HG03571 (cell line): ENCODE measurements around the gene GLRX5.

ENCODE experiments used
- ATAC-seq: cut with Tn5 transposase; IDR thresholded peaks from one replicate; pipeline ENCODE4 v1.9.1; 2021; ENCODE audit not compliant: unreplicated experiment

Gene GLRX5

DNA sequence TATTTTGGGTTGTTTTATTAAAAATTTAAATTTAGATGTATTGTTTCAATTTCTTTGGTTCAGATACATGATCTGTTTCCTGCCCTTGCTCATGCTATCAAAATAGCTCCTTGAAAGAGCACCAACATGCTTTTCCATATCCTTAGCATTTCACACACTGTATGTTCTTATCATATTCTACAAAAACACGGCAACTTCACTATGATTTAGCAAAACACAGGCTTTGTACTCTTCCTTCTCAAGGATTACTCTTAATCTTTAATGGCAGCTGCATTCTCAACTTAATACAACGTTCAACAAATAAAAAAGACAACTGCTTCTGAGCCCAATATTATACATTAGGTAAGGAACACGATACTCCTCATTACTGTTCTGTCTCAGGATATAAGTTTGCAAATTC is 2.9 kb upstream of the GLRX5 start:
- ATAC-seq = no peak

DNA sequence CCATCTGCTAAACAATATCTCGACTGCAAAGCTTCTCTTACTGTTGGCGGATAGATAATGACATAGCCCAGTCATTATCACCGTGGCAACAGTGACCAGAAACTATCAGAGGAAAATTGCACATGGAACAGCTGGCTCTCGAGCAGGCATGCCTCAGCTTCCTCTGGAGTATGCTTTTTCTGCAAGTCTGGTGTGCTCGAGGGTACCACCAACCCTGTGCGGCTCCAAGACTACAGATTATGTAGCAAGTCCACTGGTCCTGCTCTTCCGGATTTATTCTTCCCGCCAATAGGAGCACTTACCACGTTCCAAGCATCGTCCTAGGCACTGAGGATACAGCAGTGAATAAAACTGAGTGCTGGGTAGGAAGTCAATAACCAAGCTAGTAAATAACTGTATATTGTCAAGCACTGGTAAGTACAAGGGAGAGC is 1.4 kb upstream of the GLRX5 start:
- ATAC-seq = no peak

DNA sequence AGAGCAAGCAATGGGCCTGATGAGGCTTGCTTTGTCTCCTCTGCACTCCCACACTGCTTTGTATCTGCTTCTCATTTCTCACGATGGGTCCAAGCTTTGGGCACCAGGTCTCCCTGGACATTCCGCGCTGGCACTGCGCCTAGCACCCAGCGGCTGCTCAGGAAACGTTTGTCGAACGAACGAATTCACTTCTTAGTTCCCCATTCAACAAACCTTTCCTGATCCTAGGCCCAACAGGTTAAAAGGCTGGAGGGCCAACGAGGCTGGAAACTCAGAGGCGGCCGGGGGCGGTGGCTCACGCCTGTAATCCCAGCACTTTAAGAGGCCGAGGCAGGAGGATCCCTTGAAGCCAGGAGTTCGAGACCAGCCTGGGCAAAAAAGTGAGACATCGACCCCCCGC is 1.0 kb upstream of the GLRX5 start:
- no peak for ATAC-seq

DNA sequence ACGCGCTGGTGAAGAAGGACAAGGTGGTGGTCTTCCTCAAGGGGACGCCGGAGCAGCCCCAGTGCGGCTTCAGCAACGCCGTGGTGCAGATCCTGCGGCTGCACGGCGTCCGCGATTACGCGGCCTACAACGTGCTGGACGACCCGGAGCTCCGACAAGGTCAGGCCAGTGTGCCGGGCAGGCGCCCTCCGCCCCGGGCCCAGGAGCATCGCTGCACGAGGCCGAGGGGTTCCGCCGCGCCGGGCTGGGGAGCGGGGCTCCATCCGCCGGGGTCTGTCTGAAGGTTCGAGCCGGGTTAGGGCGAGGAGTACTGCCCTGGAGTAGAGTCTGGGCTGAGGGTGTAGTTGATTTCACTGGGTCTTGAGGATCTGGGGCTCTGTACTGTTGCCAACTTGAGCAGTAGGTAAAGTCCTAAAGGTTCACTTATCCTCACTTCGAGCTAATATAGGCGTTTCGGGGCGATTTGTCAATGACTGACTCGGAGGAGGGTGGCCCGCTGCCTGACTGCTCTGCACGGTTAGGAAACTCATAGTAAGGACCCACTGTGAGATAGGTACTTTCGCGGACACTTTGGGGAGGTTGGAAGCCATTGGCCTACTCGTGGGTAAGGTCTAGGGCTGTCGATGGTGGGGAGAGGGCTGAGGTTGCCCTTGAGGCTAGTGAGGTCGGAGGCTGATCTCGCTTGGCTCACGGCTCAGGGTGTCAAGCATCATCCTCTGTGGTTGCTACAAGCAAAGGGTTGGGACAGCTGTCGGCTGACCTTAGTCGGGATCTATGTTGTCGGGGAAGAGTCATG is 574 bp downstream of the GLRX5 start:
- ATAC-seq = no peak

DNA sequence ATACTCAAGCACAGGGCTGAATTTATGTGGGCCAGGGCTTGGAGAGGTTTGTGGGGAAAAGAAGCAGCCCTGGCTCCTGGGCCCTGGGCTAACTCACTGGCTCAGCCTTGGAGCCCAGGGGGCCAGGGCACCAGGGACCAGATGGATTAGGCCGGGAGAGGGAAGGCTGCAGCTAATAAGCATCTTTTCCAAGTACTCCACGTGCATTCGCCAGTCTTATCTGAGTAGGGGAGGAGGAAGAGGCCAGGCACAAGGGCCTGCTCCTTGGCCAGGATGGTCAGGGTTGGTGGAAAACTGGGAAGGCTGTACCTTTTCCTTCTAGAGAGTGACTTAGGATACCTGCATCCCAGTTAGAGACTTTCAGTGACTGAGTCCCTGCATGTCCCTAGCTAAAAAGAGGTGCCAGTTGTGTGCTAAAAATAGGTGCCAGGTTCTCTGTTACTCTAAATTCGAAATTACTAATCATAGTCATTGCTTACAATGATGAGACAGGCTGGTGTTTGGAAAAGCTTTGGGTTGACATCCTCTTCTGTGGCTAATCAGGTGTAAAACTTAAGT is 1.3 kb downstream of the GLRX5 start:
- ATAC-seq = no peak

DNA sequence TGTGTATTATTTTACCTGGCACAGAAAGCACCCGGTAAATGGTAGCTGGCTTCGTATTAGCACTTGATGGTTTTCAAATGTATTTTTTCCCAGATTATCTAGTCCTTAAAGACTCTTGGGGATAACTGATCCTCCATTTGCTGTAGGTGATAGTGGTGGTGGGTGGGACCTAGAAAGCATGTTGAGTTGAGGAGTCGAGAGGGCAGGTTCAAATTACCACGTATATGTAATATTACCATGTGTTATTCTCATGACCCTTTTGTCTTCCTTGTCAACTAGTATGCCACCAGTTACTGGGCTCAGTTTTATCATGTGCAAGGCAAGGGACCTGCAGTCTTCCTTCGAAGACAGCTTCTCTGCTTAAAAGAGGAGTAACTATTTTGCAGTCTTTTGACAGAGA is 1.8 kb downstream of the GLRX5 start:
- ATAC-seq = no peak

DNA sequence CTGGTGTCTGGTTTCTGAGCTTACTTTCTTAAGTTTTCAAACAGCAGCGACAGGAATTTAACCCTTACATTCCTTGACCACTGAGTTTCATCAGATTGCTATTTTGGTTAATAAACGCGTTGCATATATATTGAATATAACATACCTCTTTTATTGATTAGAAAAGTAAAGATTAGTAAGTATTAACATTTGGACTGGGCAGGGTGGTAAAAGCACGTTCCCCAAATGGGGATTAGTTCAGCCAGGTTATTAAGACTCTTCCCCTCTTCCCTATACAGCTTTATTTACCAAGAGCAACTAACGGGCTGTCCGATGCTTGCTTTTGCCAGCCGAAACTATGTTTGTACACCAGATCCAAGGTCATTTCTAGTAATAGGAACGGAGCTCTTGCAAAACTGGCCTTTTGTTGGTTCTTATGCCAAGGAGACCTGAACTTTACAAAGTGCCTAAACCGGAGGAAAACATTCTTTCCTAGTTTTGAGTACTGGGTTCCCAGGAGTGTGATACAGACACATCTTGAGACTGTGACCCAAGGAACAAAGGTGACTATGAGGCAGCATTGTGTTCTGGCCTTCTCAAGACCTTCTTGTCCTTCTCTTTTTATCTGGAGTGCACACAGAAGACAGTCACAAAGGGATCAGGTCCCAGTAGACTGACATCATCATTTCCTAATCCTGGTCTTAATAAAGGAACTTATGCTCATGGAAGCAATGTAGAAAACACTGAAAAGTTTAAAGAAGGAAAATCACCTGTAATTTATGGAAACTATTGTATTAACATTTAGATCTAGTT is 2.6 kb downstream of the GLRX5 start:
- no peak for ATAC-seq

DNA sequence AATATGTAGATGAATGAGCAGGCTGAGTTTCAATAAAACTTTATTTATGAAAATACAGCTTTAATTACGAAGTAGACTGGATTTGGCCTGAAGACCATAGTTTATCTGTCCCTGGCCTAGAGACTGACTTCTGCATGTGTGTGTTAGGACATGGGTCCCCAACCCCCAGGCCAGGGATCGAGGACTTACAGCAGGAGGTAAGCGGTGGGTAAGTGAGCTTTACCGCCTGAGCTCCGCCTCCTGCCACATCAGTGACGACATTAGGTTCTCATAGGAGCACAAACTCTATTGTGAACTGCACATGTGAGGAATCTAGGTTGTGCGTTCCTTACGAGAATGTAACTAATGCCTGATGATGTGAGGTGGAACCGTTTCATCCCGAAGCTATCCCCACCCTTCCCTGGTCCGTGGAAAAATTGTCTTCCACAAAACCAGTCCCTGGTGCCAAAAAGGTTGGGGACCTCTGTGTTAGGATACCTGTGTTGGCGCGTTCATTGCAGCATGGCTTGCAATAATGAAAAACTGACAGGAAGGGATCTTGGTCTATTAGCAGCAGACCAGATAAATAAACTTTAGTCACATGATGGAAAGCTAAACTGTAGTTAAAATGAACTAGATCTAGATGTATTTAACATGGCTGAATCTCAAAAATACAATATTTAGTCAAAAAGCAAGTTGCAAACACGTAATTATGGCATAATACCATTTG is 4.1 kb downstream of the GLRX5 start:
- no peak for ATAC-seq

DNA sequence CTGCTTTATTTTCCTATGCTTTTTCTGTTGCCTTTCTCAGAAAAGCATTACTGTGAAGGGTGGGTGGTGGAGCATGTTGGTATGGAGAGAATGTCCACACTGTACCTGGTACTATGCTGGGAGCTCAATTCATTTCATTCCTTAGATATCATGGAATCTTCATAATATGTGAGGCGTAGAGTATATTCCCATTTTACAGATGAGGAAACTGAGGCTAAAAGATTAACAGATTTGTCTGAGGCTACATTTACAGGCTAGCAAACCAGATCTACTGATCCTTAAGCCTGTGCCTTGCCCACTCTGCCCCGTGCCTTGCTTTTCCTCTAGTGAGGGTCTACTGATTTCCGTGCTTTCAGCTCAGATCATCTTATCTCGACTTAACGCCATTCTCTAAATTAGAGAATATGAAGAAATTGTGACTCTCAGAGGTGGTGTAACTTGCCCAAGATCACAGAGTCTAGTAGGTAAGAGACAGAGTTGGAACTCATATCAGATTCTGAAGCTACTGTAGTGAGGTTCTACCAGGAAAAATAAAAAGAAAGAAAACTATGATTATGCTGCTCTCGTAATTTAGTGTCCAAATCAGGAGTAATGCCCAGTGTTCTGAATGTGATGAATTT is 5.5 kb downstream of the GLRX5 start:
- ATAC-seq = no peak

DNA sequence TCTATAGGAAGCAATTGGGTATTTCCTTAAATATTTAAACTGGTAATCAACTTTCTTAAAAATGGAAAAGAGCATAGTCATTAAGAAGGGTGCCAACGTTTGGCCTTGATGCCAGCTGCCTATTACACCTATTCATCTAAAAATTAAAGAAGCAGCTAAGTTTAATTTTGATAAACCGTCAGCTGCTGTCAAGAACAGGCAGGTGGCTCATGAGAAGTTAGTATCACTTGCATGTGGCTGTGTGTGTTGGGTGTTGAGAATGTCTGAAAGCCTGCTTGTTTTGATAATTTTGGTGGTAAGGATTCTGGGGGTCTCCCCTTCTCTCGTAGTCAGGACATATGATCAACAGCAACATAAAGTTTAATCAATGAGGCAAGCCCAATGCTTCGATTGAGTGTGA is 6.5 kb downstream of the GLRX5 start:
- ATAC-seq = no peak

DNA sequence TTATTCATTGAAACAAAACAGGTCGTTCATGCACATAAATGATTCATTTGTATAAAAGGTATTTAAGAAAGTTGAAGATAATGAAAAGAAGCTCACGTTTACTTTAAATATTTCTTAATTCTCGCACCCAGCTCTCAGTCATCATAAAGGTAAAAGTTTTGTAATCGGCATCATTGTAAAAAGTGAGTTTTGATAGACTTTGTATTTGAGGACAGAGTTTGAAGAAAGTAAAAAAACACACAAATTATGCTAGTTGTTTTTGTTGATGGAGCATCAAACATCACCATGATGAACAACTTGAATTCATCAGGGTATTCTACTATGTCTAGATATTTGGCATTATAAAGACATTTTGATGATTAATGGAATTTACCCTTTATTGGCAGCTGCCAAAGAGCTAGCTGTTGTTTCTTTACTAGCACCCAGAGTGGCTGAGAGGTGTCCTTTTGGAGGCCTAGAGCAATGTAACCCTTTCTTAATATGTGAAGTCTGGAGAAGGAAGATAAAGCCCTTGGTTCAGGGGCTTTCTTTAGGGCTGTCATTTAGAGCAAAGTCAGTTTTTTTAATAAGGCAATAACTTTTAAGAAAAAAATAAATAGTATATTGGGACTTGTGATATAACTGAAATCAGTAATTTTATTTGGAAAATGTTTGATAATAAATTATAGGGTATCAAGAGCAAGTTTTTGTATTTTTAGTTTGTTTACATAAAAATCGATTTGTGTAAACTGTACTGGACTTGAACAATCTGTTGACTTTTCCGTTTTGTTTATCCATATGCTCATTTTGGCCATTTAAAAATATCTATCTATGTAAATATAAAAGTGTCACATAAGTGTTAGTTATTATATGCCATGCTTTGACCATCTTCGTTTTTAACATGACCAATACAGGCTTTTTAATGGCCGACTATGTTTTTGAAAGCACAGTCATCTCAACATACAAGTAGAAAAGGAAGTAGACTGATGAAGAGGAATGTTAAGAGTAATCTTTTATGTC is 7.4 kb downstream of the GLRX5 start:
- no peak for ATAC-seq

DNA sequence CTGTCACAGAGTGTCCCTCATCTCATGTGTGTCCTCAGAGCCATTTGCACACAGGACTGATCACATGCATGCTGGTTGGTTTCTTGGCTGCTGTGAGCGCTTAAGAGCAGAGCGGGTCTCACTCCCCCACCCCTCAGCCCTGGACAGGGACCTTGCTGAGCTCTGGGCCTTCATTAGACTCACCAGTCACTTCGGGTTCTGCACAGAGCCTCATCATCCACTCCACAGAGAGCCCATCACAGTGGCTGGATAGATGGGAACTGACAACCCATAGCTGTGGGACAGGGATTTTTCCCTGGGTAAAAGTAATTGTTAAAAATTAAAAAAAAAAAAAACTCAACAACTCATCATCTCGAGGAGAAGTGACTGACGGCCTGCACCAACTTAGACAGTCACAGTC is 8.2 kb downstream of the GLRX5 start:
- ATAC-seq = no peak

DNA sequence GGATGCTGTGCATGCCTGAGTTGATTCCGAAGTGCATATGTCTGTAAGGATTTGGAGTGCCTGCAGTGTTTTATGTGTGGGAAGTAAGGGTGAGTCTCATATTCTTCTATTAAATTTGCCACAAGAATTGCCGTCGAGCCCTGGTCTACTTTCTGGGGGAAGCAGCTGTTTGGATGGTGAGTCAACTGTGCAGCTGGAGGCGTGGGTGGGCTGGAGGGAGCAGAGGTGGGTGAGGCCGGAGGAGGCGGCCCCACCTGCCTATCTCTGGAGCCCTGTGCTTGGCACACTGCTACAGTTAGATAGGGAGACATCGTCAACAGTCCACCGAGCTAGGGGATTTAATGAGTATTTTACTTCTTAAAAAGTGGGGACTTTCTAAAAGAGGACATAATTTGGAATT is 9.7 kb downstream of the GLRX5 start:
- ATAC-seq = no peak

DNA sequence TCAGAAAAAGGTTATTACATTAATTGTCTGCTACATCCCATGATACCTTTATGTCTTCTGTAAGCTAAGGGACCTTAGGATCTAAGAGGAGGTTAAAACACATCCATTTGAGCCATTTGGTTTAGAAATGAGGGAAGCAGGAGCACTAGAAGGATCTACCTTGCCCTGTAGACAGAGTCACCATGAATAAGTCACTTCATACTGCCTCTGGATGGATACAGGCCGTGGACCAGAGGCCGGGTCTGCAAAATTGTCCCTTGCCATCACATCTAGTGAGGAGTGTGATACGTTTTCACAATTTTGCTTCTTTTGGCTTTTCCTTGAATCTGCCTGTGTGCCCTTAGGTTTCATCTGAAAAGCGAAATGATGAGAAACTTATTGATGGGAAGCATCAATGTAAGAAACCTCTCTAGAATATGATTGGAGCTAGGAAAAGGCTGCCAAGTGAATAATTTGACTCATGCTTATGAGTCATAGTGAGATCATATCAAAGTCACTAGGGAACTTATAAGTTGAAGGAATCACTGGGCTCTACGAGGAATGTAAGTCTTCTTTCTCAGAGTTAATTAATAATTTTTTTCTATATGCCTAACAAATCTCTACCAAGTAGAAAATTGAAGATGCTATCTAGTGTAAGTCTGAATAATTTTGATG is 10.8 kb downstream of the GLRX5 start:
- no peak for ATAC-seq

DNA sequence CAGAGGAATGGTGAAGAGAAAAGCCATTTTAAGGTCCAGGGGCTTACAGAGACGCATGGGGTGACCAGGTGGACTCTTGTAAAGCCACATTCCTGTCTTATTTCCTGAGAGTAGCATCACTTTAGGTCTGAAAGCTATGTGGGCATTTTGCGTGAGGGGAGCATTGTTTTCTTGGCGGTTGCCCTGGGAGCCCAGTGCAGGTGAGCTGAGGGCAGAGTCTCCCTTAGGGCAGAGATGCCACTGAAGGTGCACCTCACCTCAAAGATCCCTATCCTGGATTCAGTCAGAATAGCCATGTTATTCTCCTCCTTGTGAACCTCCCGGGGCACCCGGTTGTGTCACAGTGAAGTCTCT is 12.4 kb downstream of the GLRX5 start:
- no peak for ATAC-seq

DNA sequence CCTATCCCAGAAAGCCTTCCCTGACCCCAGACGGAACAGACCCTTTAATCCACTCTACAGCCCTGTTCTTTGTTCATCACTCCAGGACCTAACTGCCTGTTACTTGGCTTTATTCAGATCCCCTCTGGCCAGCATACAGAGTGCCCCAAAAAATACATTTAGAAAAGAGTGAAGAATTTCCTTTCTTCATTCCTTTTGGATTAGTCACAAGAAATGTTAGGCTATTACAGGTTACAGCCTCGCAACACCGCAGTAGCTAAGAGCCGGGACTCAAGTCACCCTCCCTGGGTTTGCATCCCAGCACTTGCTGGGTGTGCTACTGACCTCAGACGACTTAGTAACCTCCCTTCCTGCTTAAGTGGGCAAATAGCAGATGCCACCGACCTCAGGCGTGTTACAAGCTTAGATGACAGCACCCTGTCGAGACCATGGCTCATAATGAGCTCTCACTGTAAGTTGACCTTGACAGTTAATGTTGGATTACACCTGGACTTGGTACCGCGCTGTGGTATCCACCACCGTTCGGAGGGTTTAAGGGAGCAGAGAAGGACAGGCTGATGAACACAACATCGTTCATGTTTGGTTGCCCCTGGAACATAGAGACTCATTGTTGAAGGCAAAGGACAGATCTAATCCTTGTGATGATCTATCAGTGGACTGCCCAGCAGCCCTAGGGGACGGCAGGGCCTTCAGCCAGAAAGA is 12.9 kb downstream of the GLRX5 start:
- ATAC-seq = no peak

DNA sequence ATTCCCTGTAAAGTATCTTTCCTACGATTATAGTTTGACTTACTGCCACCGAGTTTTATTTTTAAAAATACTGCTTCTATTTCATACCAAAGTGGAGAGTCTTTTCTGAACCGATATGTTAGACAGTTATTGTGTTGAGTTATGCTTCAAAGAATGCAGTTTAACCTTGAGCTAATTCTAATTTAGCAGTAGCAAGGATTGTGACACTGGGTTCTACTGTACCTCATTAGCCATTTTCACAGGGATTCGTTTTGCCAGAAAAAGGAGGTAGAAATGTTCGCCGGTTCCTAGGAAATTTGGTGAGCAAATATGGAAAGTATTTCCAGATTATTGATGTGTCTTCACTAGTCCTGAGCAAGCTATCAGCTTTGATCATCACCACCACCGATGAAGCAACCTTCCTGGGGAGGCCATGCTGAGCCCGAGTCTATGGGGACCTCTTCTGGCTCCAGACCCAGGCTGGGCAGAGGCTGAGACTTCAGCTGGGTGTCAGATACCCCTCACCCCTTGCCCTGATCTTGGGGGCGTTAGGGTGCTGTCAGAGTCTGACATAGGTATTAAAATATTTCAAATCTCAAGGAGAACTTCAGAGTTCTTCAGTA is 13.6 kb downstream of the GLRX5 start:
- ATAC-seq = no peak
